Common myeloid progenitor, CD34-positive (primary cell): ENCODE results near the gene EHD4.

Source experiments
- CTCF ChIA-PET: fragments of 350-600 bp; sonication (Branson Sonifier 250); formaldehyde crosslinking; loops from one replicate; lab custom pipeline; 2021; ENCODE audit warnings: antibody characterized with exemption; lab: Charles Lee
- POLR2A ChIA-PET: fragments of 350-600 bp; sonication (Branson Sonifier 250); formaldehyde crosslinking; loops from one replicate; lab custom pipeline; 2021; ENCODE audit warnings: antibody characterized with exemption; lab: Charles Lee
- DNase-seq, 3 donors: peaks; one replicate each; pipeline versions ENCODE4 v3.0.0 to v3.0.0-alpha.2; 2013
- H3K27ac ChIP-seq, 2 experiments: 1 replicate in 1 of 2; 2 replicates in 1 of 2; pipeline ENCODE4 v1.7.0; 2013; ENCODE audit warnings: inconsistent platforms in 2 of 2, low read length in 2 of 2, mild to moderate bottlenecking in 2 of 2, low read depth in 1 of 2, moderate library complexity in 1 of 2; ENCODE audit not compliant: severe bottlenecking in 2 of 2, insufficient read depth in 1 of 2, poor library complexity in 1 of 2
- H3K27me3 ChIP-seq, 5 experiments: replicated peaks in 2 of 5; 1 replicate in 3 of 5; 2 replicates in 2 of 5; pipeline versions ENCODE4 v1.6.1 to v1.7.0; 2013; ENCODE audit warnings: low read length in 4 of 5, mild to moderate bottlenecking in 2 of 5, moderate library complexity in 2 of 5, inconsistent platforms in 1 of 5; ENCODE audit not compliant: insufficient read depth in 5 of 5, control insufficient read depth in 4 of 5
- H3K36me3 ChIP-seq, 4 experiments: 1 replicate in 2 of 4; 2 replicates in 2 of 4; pipeline versions ENCODE4 v1.6.1 to v1.7.0; 2013; ENCODE audit warnings: low read length in 3 of 4, control low read depth in 1 of 4, mild to moderate bottlenecking in 1 of 4; ENCODE audit not compliant: control insufficient read depth in 4 of 4, insufficient read depth in 4 of 4
- H3K4me1 ChIP-seq, 4 experiments: 1 replicate in 3 of 4; 2 replicates in 1 of 4; pipeline versions ENCODE4 v1.6.1 to v1.7.1; 2013; ENCODE audit warnings: low read length in 3 of 4, mild to moderate bottlenecking in 3 of 4, control low read depth in 1 of 4, inconsistent platforms in 1 of 4, moderate library complexity in 1 of 4; ENCODE audit not compliant: control insufficient read depth in 4 of 4, insufficient read depth in 4 of 4; ENCODE audit errors: control extremely low read depth in 1 of 4
- H3K4me3 ChIP-seq, 7 experiments: 1 replicate in 4 of 7; 2 replicates in 3 of 7; pipeline versions ENCODE4 v1.5.1 to v1.7.0; 2013; ENCODE audit warnings: mild to moderate bottlenecking in 7 of 7, low read length in 6 of 7, moderate library complexity in 6 of 7, inconsistent platforms in 2 of 7, low read depth in 2 of 7, control low read depth in 1 of 7; ENCODE audit not compliant: insufficient read depth in 4 of 7, control insufficient read depth in 1 of 7; ENCODE audit errors: extremely low read depth in 1 of 7
- H3K9me3 ChIP-seq, 5 experiments: 1 replicate in 4 of 5; 2 replicates in 1 of 5; pipeline versions ENCODE4 v1.6.1 to v1.7.1; 2013; ENCODE audit warnings: low read length in 4 of 5, mild to moderate bottlenecking in 2 of 5, inconsistent platforms in 1 of 5, low read depth in 1 of 5, moderate library complexity in 1 of 5; ENCODE audit not compliant: control insufficient read depth in 4 of 5, insufficient read depth in 2 of 5; ENCODE audit errors: control extremely low read depth in 1 of 5
- WGBS: methylation state at CpG from one replicate; pipeline ENCODE4 v1.1.5; 2013; ENCODE audit not compliant: insufficient coverage; 5-methylcytosine and 5-hydroxymethylcytosine counted together

The EHD4 gene

GRCh38 chr15:41939986-41940385, 32.4 kb downstream of the EHD4 start:
- POLR2A ChIA-PET, result no interaction called here
- Histone ChIP-seq H3K36me3 (no peaks in the 10 kb centered on the region), H3K9me3 (no peaks in the 10 kb centered on the region), H3K4me3 (no peak overlapping the region), H3K27ac (no peak overlapping the region), H3K4me1 (peaks cover 12 to 31% (median 20%) of the 10 kb centered on the region in 4 experiments), H3K27me3 (no peaks in the 10 kb centered on the region)
- CTCF ChIA-PET, result interaction anchor here (0.9 to 1.0 kb wide), 2 partner anchors 27 to 30 kb away, joined by 3 read pairs; no protein-coding TSS in a partner anchor
- WGBS, result 100% methylated on average over 1 of the region's 9 CpGs
- DNase-seq, result no peak

GRCh38 chr15:41937568-41937923, 34.8 kb downstream of the EHD4 start:
- Histone ChIP-seq H3K4me3 (no peak overlapping the region), H3K27ac (no peak overlapping the region), H3K36me3 (no peaks in the 10 kb centered on the region), H3K4me1 (peaks cover 17 to 39% (median 26%) of the 10 kb centered on the region in 4 experiments), H3K27me3 (no peaks in the 10 kb centered on the region), H3K9me3 (no peaks in the 10 kb centered on the region)
- WGBS, result 0% methylated on average over 2 of the region's 4 CpGs
- ChIA-PET CTCF (interaction anchor here (0.8 to 3.4 kb wide), 7 partner anchors 12 to 164 kb away, joined by 3 to 12 read pairs (median 5); partner anchors contain the start of gene MAPKBP1), POLR2A (interaction anchor here (1.2 kb wide), 1 partner anchor 20 kb away, joined by 4 read pairs; no protein-coding TSS in a partner anchor)
- peak; percentile 36 to 77 (median 67) for DNase-seq

- Histone ChIP-seq H3K9me3 (no peaks in the 10 kb centered on the region), H3K36me3 (no peaks in the 10 kb centered on the region), H3K4me3 (peak overlapping the region in 1 of 7 experiments; percentile 12), H3K27me3 (no peaks in the 10 kb centered on the region), H3K4me1 (peaks cover 17 to 39% (median 26%) of the 10 kb centered on the region in 4 experiments), H3K27ac (no peak overlapping the region)
- peak; percentile 52 to 87 (median 82) for DNase-seq
- POLR2A ChIA-PET, result interaction anchor here (0.5 to 1.2 kb wide), 2 partner anchors 21 to 620 kb away, joined by 3 to 4 read pairs; no protein-coding TSS in a partner anchor
- CTCF ChIA-PET, result interaction anchor here (0.6 to 3.4 kb wide), 9 partner anchors 20 to 171 kb away, joined by 3 to 12 read pairs (median 3); partner anchors contain the start of genes EHD4 and MAPKBP1
- WGBS, result 52% methylated on average over 12 of the region's 19 CpGs
Measured at GRCh38 chr15:41936649-41937567, 35.4 kb downstream of the EHD4 start.

- POLR2A ChIA-PET, result interaction anchor here (0.5 kb wide), 1 partner anchor 619 kb away, joined by 3 read pairs; no protein-coding TSS in a partner anchor
Measured at GRCh38 chr15:41936155-41936554, 36.2 kb downstream of the EHD4 start.

GRCh38 chr15:41935566-41936020, 36.8 kb downstream of the EHD4 start:
- Histone ChIP-seq H3K4me3 (no peak overlapping the region), H3K27ac (no peak overlapping the region), H3K4me1 (peaks cover 17 to 39% (median 26%) of the 10 kb centered on the region in 4 experiments), H3K27me3 (no peaks in the 10 kb centered on the region), H3K9me3 (no peaks in the 10 kb centered on the region), H3K36me3 (no peaks in the 10 kb centered on the region)
- 66% methylated on average over 4 of the region's 5 CpGs for WGBS
- ChIA-PET CTCF (interaction anchor here (1.5 to 2.2 kb wide), 2 partner anchors 31 to 39 kb away, joined by 3 to 9 read pairs; no protein-coding TSS in a partner anchor), POLR2A (no interaction called here)
- DNase-seq, result peak in 1 of 3 donors; percentile 16

More at GRCh38 chr15:41936155-41936554, 36.2 kb downstream of the EHD4 start:
- Histone ChIP-seq H3K9me3 (no peaks in the 10 kb centered on the region), H3K27ac (no peak overlapping the region), H3K4me1 (peaks cover 17 to 39% (median 26%) of the 10 kb centered on the region in 4 experiments), H3K4me3 (no peak overlapping the region), H3K36me3 (no peaks in the 10 kb centered on the region), H3K27me3 (no peaks in the 10 kb centered on the region)
- CTCF ChIA-PET, result interaction anchor here (0.8 to 3.4 kb wide), 6 partner anchors 32 to 163 kb away, joined by 3 to 12 read pairs (median 6); partner anchors contain the start of genes EHD4 and MAPKBP1
- WGBS, result 100% methylated on average over 2 of the region's 3 CpGs
- no peak for DNase-seq

- Histone ChIP-seq H3K4me1 (peaks cover 17 to 39% (median 26%) of the 10 kb centered on the region in 4 experiments), H3K36me3 (no peaks in the 10 kb centered on the region), H3K27ac (no peak overlapping the region), H3K27me3 (no peaks in the 10 kb centered on the region), H3K9me3 (no peaks in the 10 kb centered on the region), H3K4me3 (peak overlapping the region in 1 of 7 experiments; percentile 5)
- DNase-seq, result peak; percentile 29 to 58 (median 48)
- POLR2A ChIA-PET, result no interaction called here
- WGBS, result 13% methylated on average over 3 of the region's 4 CpGs
- CTCF ChIA-PET, result interaction anchor here (1.1 kb wide), 1 partner anchor 15 kb away, joined by 3 read pairs; no protein-coding TSS in a partner anchor
Measured at GRCh38 chr15:41934843-41935242, 37.5 kb downstream of the EHD4 start.
